Vagina (tissue), 2 donors: ENCODE measurements around the gene NCDN.

Experiments
- POLR2A ChIP-seq, 2 donors: fragments of 450-650 bp; IDR thresholded peaks; one replicate each; pipeline ENCODE4 v1.6.1; 2017; ENCODE audit warnings: antibody characterized with exemption in 2 of 2, mild to moderate bottlenecking in 2 of 2, moderate library complexity in 2 of 2
- POLR2AphosphoS5 ChIP-seq, 2 donors: sonication (generic); formaldehyde crosslinking; IDR thresholded peaks; one replicate each; pipeline ENCODE4 v1.9.0; 2017; ENCODE audit warnings: antibody characterized with exemption in 2 of 2, mild to moderate bottlenecking in 2 of 2, low read depth in 1 of 2; ENCODE audit not compliant: insufficient read depth in 1 of 2
- TF ChIP-seq, protein P1 (sequence below), 3 experiments: fragments of 450-650 bp in 2 of 3; fragments of 200-600 bp in 1 of 3; sonication (generic) in 1 of 3; IDR thresholded peaks; one replicate each; pipeline ENCODE4 v1.5.1; 2017 to 2019; ENCODE audit warnings: antibody characterized with exemption in 3 of 3, mild to moderate bottlenecking in 2 of 3, moderate library complexity in 2 of 3

- TF ChIP-seq, protein P1, sequence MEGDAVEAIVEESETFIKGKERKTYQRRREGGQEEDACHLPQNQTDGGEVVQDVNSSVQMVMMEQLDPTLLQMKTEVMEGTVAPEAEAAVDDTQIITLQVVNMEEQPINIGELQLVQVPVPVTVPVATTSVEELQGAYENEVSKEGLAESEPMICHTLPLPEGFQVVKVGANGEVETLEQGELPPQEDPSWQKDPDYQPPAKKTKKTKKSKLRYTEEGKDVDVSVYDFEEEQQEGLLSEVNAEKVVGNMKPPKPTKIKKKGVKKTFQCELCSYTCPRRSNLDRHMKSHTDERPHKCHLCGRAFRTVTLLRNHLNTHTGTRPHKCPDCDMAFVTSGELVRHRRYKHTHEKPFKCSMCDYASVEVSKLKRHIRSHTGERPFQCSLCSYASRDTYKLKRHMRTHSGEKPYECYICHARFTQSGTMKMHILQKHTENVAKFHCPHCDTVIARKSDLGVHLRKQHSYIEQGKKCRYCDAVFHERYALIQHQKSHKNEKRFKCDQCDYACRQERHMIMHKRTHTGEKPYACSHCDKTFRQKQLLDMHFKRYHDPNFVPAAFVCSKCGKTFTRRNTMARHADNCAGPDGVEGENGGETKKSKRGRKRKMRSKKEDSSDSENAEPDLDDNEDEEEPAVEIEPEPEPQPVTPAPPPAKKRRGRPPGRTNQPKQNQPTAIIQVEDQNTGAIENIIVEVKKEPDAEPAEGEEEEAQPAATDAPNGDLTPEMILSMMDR (IDR thresholded peaks at IDR 0.05), result no peak
- TF ChIP-seq POLR2A (IDR thresholded peaks at IDR 0.05), result no peak
- no peak for TF ChIP-seq POLR2AphosphoS5 (IDR thresholded peaks at IDR 0.05; ENCODE audit: insufficient read depth in 1 of 2, low read depth in 1 of 2)
Observed at GRCh38 chr1:35575416-35575958, 17.9 kb downstream of the NCDN start.
